HFFc6 (cell line): ENCODE results near the gene DENND5B. TPM values are rescaled to one million over a fixed set of nuclear protein-coding genes. Genes with fewer than 3 reads are reported as not detected.

Experiments
- DNase-seq: peaks from one replicate; pipeline ENCODE4 v3.0.0-alpha.2; 2018
- H3K27ac Mint-ChIP-seq: 2 replicates; pipeline ENCODE4 v1.8.0; 2020; ENCODE audit warnings: mild to moderate bottlenecking, mixed read lengths
- H3K27me3 Mint-ChIP-seq: 2 replicates; pipeline ENCODE4 v1.8.0; 2021; ENCODE audit warnings: mild to moderate bottlenecking, moderate library complexity, mixed read lengths; ENCODE audit not compliant: insufficient read depth
- H3K36me3 Mint-ChIP-seq: 2 replicates; pipeline ENCODE4 v1.8.0; 2021; ENCODE audit warnings: low read depth, mixed read lengths
- H3K4me1 Mint-ChIP-seq: 2 replicates; pipeline ENCODE4 v1.8.0; 2020; ENCODE audit warnings: low read depth, mixed read lengths
- H3K4me3 Mint-ChIP-seq: 2 replicates; pipeline ENCODE4 v1.8.0; 2020; ENCODE audit warnings: mild to moderate bottlenecking, moderate library complexity, mixed read lengths
- H3K9me3 Mint-ChIP-seq: 2 replicates; pipeline ENCODE4 v1.8.0; 2020; ENCODE audit warnings: mild to moderate bottlenecking, mixed read lengths
- CTCF ChIP-seq: fragments of 200-600 bp; sonication (generic); IDR thresholded peaks from 2 replicates; pipeline ENCODE4 v1.5.0; 2021; ENCODE audit warnings: antibody characterized with exemption, mild to moderate bottlenecking
- long read RNA-seq: library from polyadenylated mRNA; unstranded; transcript quantifications from one replicate; pipeline ENCODE4 v2.0.0, GENCODE V29; 2019
- total RNA-seq, 6 experiments: library from RNA; stranded (reverse); fragmentation: NEBNext Ultra II Directional; extraction: Animal tissue kit (Norgen Biotek cat#: 25700); gene quantifications; 2 replicates in 1 of 6; 3 replicates in 5 of 6; pipeline ENCODE4 v1.2.3, GENCODE V29; 2021

DENND5B gene
- total RNA-seq: 10 to 100 TPM in 3 of 6 experiments, 1 to 10 TPM in 3; 9.5 to 11.4 (median 10.1) TPM
- long read RNA-seq, partial matches to known transcripts: 2 of 6 reads
- long read RNA-seq, other reads (novel, unspliced or antisense): 4 of 6 reads

GRCh38 chr12:31590642-31591379 lies at the start of gene DENND5B:
Gene DENND5B, minus strand, starts transcription at chr12:31591136. Its CDS starts 304 bp downstream, at chr12:31590832.
- Mint-ChIP-seq H3K27ac (peak within 1 kb of the TSS; percentile 87), H3K36me3 (peaks cover 7% of the 10 kb centered on the region), H3K4me3 (peak within 1 kb of the TSS; percentile 98), H3K9me3 (no peaks in the 10 kb centered on the region), H3K27me3 (peaks cover 4% of the 10 kb centered on the region), H3K4me1 (peaks cover 53% of the 10 kb centered on the region)
- TF ChIP-seq CTCF: no peak; the same call in 1 of the 2 replicates
- peak; percentile 33 for DNase-seq

GRCh38 chr12:31634620-31635019 lies 43.7 kb upstream of the DENND5B start:
- no peaks in the 10 kb centered on the region for H3K9me3 Mint-ChIP-seq
- peaks cover 3% of the 10 kb centered on the region for H3K27me3 Mint-ChIP-seq
- H3K4me1 Mint-ChIP-seq: peaks cover 15% of the 10 kb centered on the region
- no peak overlapping the region for H3K27ac Mint-ChIP-seq
- no peaks in the 10 kb centered on the region for H3K36me3 Mint-ChIP-seq
- no peak overlapping the region for H3K4me3 Mint-ChIP-seq
- no peak for TF ChIP-seq CTCF
- no peak for DNase-seq

GRCh38 chr12:31633464-31633863 lies 42.5 kb upstream of the DENND5B start:
- Mint-ChIP-seq H3K9me3 (no peaks in the 10 kb centered on the region), H3K27me3 (peaks cover 3% of the 10 kb centered on the region), H3K36me3 (no peaks in the 10 kb centered on the region), H3K4me1 (peaks cover 19% of the 10 kb centered on the region), H3K4me3 (no peak overlapping the region), H3K27ac (no peak overlapping the region)
- DNase-seq: no peak
- TF ChIP-seq CTCF: no peak

- no peak overlapping the region for H3K27ac Mint-ChIP-seq
- H3K36me3 Mint-ChIP-seq: no peaks in the 10 kb centered on the region
- H3K4me1 Mint-ChIP-seq: peaks cover 19% of the 10 kb centered on the region
- no peaks in the 10 kb centered on the region for H3K9me3 Mint-ChIP-seq
- no peak for DNase-seq
- no peak for TF ChIP-seq CTCF
- peaks cover 3% of the 10 kb centered on the region for H3K27me3 Mint-ChIP-seq
- no peak overlapping the region for H3K4me3 Mint-ChIP-seq
These were observed 40.9 kb upstream of the DENND5B start for GRCh38 chr12:31631809-31632208.

GRCh38 chr12:31631023-31631724 lies 40.2 kb upstream of the DENND5B start:
- DNase-seq: no peak
- no peak for TF ChIP-seq CTCF
- no peaks in the 10 kb centered on the region for H3K9me3 Mint-ChIP-seq
- H3K36me3 Mint-ChIP-seq: no peaks in the 10 kb centered on the region
- H3K4me1 Mint-ChIP-seq: peaks cover 13% of the 10 kb centered on the region
- no peak overlapping the region for H3K4me3 Mint-ChIP-seq
- H3K27me3 Mint-ChIP-seq: peaks cover 3% of the 10 kb centered on the region
- no peak overlapping the region for H3K27ac Mint-ChIP-seq
